Raji (cell line): ENCODE data around the gene RFX2.

Source experiments
- POLR2A ChIP-seq: IDR thresholded peaks from 2 replicates; pipeline ENCODE4 v1.6.1; 2011; ENCODE audit warnings: low read depth, low read length, control low read depth; ENCODE audit not compliant: insufficient read depth

RFX2 gene

DNA sequence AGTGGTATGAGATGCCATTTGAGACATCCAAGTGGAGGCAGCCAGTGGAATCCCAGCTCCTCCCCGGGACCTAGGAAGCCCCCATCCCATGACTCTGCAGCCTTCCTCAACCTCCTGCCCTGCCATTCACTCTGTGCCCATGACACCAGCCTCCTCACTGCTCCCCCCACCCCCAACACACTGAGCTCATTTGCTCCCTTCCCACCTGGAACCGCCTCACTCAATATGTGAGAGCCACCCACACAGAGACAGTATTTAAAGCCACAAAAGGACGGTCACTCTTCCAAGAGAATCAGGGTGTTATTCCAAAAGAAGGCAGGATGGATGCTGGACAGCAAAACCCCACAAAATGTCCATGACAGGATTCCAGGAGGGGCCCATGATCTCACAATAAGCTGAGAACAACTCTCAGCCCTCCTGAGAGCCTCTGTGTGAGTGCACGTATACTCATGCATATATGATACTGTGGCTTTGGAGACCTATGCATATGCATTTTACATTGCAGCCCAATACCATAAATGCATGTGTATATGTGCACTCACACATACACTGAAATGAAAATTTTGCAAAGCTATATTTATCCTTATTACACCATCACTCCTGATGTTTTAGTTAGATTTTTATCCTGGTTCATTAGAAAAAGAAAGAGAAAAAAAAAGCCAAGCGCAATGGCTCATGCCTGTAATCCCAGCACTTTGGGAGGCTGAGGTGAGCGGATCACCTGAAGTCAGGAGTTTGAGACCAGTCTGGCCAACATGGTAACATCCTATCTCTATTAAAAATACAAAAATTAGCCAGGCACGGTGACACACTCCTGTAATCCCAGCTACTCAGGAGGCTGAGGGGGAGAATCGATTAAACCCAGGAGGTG, 121.5 kb downstream of the RFX2 start:
- no peak for TF ChIP-seq POLR2A

DNA sequence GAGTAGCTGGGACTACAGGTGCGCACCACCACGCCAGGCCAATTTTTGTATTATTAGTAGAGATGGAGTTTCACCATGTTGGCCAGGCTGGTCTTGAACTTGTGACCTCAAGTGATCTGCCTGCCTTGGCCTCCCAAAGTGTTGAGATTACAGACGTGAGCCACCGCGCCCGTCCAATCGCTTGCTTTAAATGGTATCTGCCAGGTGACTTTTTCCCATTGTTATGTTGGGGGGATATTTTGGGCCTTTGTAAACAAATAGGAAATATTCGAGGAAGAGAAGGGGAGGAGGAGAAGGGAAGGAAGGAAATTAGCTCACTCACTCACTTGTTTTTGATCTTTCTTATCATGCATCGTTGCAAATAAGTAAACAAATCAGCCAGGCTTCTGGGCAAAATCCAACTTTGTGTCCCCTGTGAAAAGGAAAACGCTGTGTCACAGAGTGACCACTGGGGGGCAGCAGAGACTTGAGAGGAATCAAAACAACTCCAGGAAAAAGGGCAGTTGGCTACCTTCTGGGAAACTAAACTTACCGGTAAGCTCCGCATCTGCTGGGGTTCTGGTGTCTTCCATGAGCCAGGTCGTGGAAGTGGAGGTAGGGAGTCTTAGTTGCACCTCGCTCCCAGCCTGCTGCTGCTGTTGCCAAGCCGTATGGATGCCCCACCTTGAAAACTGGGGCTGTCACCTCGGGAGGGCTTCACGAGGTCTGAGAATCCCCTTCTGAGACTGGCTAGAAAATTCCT, 123.1 kb downstream of the RFX2 start:
- no peak for TF ChIP-seq POLR2A

DNA sequence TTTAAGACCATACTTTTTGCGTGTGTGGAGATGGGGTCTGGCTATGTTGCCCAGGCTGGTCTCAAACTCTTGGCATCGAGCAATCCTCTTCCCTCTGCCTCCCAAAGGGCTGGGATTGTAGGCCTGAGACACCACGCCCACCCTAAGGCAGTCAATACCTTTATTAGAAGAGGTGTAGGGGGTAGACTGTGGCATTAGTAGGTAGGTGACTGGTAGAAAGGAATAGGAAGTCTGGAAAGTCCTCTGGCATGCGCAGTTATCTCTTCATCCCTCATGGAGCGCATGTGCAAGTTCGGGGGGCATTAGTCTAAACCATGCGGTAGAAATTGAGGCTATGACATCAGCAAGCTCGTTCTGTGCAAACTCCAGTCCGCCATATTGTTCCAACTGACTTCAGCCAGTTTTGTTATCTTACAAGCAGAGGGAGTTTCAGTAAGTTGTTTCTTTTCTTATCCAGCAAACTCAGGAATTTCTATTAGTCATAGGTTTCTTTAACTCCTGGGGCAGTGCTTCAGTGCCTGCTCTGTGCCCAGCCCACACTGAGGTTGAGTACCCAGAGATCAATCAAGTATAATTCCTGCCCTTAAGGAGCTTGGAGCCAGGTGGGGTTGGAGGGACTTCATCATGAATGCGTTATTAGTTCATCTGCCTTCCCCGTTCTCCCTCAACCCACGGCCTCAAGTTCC, 125.1 kb downstream of the RFX2 start:
- no peak for TF ChIP-seq POLR2A

DNA sequence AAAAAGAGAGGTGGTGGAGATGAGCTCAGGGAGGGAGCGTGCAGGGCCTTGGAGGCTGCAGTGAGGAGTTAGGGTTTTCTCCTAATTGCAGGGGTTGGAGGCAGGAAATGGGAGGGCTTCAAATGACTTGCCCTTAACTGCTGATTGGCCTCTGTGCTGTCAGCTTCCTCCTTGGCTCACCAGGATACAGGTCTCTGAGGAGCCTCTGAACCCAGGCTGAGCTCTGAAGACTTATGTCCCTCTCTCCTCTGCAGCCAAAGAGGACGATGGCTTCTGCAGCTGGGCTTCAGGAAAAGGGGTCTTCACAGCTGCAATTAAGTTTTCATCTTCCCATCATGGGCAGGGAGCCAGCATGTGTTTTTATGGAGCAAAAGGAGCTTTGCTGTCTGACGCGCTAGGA, 125.7 kb downstream of the RFX2 start:
- no peak for TF ChIP-seq POLR2A

DNA sequence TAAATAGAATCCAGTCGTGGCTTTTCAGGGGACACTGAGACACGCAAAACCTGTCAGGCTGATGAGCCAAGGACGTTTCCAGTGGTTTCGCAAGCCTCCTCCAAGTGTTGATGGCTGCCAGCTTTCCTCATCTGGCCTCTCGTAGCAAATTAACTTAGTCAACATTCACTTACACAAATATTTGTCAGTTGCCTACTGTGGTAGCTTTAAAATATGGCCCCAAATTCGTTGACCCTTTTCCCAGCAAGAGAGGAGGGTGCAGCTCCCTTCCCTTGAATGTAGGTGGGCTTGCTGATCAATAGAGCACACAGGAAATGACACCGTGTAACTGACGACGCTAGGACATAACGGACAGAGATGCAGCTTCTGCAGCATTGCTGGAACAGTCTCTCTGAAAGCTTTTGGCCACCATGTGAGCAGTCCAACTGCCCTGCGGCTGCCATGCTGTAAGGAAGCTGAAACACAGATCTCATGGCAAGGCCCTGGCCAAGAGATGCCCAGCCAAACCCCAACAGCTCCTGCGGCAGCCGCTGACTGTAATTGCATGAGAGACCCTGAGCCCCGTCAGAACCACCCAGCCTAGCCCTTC, 126.8 kb downstream of the RFX2 start:
- TF ChIP-seq POLR2A: no peak

DNA sequence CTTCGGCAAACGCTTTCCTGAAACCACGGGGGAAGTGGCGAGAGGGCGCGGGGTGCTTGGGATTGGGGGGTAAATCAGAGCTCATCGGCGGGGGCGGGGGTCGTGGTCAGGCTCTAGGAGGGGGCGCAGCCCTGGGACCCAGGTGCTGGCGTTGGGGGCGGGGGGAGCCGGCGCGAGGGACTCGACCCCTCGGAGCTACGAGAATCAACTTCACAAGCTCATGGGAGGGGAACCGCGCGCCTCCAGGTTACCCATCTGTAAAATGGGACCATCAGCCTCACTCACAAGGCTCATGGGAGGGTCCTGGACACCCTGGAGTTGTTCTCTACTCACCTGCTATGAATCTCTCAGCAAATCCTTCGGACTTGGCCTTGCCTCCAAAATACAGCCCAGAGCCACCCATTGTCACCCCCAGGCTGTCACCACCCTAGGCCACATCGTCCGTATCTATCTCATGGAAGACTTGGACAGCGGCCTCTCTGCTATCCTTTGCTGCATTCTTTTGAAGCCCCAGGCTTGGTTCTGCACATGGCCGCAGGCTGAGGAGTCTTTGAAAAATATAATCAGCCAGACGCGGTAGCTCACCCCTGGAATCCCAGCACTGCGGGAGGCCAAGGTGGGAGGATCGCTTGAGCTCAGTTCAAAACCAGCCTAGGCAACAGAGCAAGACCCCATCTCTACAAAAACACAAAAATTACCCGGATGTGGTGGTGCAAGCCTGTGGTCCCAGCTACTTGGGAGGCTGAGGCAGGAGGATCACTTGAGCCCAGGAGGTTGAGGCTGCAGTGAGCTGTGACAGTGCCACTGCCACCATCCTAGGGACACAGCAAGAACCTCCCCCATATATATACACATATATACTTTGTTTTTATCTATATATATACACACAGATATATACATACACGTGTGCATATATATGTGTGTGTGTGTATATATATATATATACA, 131.4 kb downstream of the RFX2 start:
- TF ChIP-seq POLR2A: no peak

DNA sequence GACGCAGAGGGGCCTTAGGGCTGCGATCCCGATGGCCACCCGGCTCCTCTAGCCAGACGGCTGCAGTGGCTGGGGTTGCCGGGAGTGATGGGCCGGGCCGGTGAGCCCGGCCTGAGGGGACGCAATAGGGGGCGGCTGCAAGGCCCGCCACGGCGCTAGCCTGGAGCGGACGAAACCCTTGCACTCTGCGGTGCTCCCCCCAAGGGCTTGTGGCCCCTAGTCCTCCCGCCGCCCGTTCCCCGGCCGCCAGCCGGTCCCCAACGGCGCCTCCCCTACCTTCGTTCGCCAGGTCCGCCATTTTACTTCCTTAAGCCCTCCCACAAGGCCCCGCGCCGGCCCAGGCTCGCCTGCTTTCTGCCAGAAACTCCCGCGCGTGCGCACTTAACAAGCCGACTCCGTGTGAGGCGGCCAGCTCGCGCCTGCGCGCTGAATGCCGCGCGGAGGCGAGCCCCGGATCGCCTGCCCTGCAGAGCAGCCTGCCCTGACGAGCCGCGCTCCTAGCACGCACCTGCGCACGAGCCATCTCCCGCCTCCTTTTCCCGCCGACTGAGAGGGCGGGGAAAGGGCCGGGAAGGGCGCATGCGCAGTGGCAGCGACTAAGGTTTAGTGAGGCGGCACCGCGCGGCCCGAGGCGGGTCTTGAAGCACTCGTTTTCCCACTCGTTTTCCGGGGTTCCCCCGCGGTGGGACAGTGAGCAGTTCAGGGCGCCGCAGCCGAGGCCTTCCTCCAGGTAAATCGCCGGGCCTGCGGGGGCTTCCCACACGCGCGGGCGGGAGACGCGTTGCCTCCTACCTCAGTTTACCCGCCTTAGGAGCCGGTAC, 132.3 kb downstream of the RFX2 start, which contains the start of gene RANBP3:
RANBP3 (minus strand) TSS at position 356 of the 821 bp plus-strand sequence; CDS start at position 298, 58 bp downstream.
- peak; percentile 90 for TF ChIP-seq POLR2A

DNA sequence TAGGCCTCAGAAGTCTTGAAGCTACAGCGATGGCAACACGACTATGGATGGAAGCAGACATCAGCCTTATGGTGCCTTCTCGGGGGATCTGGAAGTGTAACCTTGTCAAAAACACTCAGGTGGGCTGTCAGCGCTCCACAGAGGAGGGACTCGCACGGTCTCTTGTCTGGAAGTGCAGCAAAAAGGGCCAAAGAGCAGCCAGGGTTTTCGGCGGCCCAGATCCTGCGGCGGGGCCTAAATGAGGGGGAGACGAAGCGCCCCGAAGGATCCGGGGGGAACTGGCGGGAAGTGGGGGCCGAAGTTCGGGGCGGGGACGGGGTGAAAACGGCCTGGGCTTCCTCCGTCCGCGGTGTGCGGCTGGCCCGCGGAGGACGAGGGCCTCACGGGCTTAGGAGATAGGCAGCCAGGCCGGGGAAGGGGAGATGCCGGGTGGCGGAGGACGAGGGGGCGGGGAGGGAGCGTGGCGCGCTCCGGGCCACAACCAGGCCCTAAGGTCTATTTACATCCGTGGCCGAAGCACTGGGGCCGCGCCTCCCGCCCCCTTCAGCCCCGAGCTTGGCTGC, 133.0 kb downstream of the RFX2 start:
- TF ChIP-seq POLR2A: no peak

DNA sequence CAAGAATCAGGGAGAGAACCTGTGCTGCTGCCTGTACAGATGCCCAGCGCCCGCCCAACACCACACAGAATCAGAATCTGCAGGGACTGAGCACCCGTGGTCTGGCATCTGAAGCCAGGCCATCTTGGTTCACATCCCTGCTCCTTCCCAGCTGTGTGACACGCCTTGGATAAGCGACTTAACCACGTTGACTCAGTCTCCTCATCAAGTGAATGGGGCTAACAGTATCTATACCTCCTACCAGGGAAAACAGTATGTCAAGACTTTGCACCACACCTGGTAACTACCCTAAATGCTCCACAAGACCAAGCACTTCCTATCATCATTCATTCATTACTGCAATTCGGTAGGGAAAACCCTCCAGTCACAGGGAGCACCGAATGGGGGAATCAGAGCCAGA, 133.5 kb downstream of the RFX2 start:
- no peak for TF ChIP-seq POLR2A

DNA sequence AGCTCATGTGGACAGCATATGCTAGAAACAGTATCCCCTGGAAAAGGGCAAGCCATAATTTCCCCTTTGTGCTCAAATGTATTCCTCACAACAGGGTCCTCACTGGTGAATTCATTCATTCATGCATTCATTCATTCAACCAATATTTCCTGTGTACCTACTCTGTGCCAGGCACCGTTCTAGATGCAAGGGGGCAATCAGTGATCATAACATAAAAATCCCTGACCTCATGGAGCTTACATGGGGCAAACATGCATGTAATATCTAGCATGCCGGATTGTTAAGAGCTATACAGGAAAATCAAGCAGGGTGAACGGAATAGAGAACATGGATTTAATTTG, 134.9 kb downstream of the RFX2 start:
- TF ChIP-seq POLR2A: no peak

DNA sequence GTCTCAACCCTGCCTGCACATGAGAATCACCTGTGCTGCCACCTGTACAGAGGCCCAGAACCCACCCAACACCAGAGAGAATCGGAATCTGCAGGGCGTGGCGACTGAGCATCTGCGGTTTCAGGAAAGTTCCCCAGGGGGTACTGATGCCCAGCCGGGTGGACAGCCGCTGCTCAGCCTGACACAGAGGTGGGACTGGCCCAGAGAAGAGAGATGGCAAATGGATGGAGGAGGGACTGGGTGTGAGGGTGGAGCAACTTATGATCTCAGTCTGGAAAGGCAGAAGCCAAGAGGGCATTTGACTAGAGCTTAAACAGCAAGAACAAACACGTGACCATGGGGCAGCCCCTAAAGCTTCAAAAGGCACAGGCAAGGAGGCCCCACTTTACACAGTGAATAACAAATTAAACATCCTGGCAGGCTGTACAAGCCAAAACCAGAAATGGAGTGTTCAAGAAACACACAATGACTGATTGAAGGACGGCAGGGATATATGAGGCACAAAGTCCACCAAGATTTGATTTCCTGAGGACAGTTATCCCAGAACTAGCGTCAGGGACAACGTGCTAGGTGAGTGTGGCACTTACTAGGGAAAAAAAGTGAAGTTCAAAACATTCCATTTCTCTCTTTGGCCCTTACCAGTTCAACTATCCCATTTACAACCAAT, 135.4 kb downstream of the RFX2 start:
- no peak for TF ChIP-seq POLR2A

DNA sequence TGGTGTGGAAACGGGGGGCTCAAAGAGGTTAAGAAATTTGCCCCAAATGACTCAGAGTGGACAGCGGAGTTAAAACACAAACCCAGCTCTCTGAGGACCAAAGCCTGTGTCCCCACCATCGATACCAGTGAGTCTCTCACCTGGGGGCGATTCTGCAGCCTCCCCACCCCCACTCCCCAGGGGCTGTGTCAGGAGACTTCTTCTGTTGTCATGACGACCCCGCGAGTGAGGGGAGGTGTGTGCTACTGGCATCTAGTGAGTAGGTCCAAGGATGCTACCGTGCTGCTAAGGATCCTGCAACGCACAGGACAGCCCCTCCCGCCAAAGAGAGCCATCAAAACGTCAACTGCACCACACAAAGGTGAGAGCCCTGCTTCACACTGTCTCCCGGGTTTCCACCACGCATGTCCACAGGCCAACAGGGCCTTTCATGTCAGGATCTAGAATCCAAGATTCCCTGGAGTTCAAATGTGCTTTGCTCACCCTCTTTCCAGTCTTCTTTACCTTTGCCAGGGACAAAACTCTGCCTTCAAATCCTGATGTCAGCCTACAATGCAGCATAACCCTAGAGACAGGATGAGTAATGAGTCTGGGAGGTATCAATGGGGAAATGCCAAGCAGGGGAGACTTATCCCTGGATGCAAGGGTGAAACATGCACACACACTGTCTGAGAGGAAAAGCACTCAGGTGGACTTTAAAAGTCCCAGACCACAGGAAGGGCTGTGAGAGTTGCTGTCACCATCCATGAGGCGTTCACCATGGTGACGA, 136.2 kb downstream of the RFX2 start:
- TF ChIP-seq POLR2A: no peak
